H9 (cell line): ENCODE results near the gene KCNA3. TPM values are rescaled to one million over a fixed set of nuclear protein-coding genes. Genes with fewer than 3 reads are reported as not detected.

Experiments used
- DNase-seq: peaks from one replicate; pipeline ENCODE4 v3.0.0-alpha.2; 2017
- H2AFZ ChIP-seq: one replicate; pipeline ENCODE4 v1.6.1; 2013; ENCODE audit warnings: mild to moderate bottlenecking, low read length, control low read depth, moderate library complexity
- H2AK5ac ChIP-seq: 2 replicates; pipeline ENCODE4 v1.6.1; 2013; ENCODE audit warnings: low read length, control low read depth, mixed read lengths; ENCODE audit not compliant: insufficient read length
- H2BK120ac ChIP-seq: one replicate; pipeline ENCODE4 v1.6.1; 2013; ENCODE audit warnings: low read depth, mild to moderate bottlenecking, low read length, control low read depth, inconsistent platforms; ENCODE audit not compliant: poor library complexity, severe bottlenecking
- H2BK12ac ChIP-seq: 2 replicates; pipeline ENCODE4 v1.6.1; 2013; ENCODE audit warnings: low read length, control low read depth, mixed read lengths, low read depth; ENCODE audit not compliant: insufficient read length
- H2BK15ac ChIP-seq: 2 replicates; pipeline ENCODE4 v1.6.1; 2013; ENCODE audit warnings: low read depth, low read length, control low read depth
- H2BK20ac ChIP-seq: one replicate; pipeline ENCODE4 v1.6.1; 2013; ENCODE audit warnings: low read depth, mild to moderate bottlenecking, low read length, control low read depth, inconsistent platforms; ENCODE audit not compliant: poor library complexity, severe bottlenecking
- H2BK5ac ChIP-seq: 2 replicates; pipeline ENCODE4 v1.6.1; 2013; ENCODE audit warnings: low read length, control low read depth, mixed read lengths; ENCODE audit not compliant: insufficient read length
- H3K14ac ChIP-seq: 2 replicates; pipeline ENCODE4 v1.6.1; 2013; ENCODE audit warnings: low read length, control low read depth; ENCODE audit not compliant: insufficient read depth
- H3K18ac ChIP-seq: 2 replicates; pipeline ENCODE4 v1.6.1; 2013; ENCODE audit warnings: low read depth, mild to moderate bottlenecking, mixed read lengths, low read length, control low read depth; ENCODE audit not compliant: insufficient read length
- H3K23ac ChIP-seq: 2 replicates; pipeline ENCODE4 v1.6.1; 2013; ENCODE audit warnings: low read length, control low read depth, mixed read lengths, low read depth; ENCODE audit not compliant: insufficient read length
- H3K23me2 ChIP-seq: 2 replicates; pipeline ENCODE4 v1.6.1; 2013; ENCODE audit warnings: low read depth, mild to moderate bottlenecking, mixed read lengths, low read length, control low read depth; ENCODE audit not compliant: insufficient read length, poor library complexity, severe bottlenecking
- H3K27ac ChIP-seq: 2 replicates; pipeline ENCODE4 v1.5.1; 2013; ENCODE audit warnings: low read length, control low read depth, mixed read lengths, low read depth; ENCODE audit not compliant: insufficient read length
- H3K27me3 ChIP-seq: 2 replicates; pipeline ENCODE4 v1.6.1; 2013; ENCODE audit warnings: low read length, control low read depth, inconsistent platforms; ENCODE audit not compliant: insufficient read depth
- H3K4ac ChIP-seq: 2 replicates; pipeline ENCODE4 v1.6.1; 2013; ENCODE audit warnings: low read depth, mild to moderate bottlenecking, control low read depth, inconsistent platforms, low read length, moderate library complexity
- H3K4me1 ChIP-seq: 2 replicates; pipeline ENCODE4 v1.6.1; 2013; ENCODE audit warnings: low read length, control low read depth, inconsistent platforms; ENCODE audit not compliant: insufficient read depth
- H3K4me2 ChIP-seq: 2 replicates; pipeline ENCODE4 v1.6.1; 2013; ENCODE audit warnings: low read length, control low read depth, mixed read lengths; ENCODE audit not compliant: insufficient read length, insufficient read depth
- H3K56ac ChIP-seq: 2 replicates; pipeline ENCODE4 v1.6.1; 2013; ENCODE audit warnings: low read depth, mild to moderate bottlenecking, mixed read lengths, low read length, control low read depth; ENCODE audit not compliant: insufficient read length
- H3K79me1 ChIP-seq: 2 replicates; pipeline ENCODE4 v1.6.1; 2013; ENCODE audit warnings: low read depth, mild to moderate bottlenecking, moderate library complexity, low read length, control low read depth, inconsistent platforms; ENCODE audit not compliant: insufficient read depth, poor library complexity, severe bottlenecking
- H3K79me2 ChIP-seq: 2 replicates; pipeline ENCODE4 v1.6.1; 2013; ENCODE audit warnings: low read length, control low read depth, inconsistent platforms; ENCODE audit not compliant: insufficient read depth
- H3K9ac ChIP-seq: 2 replicates; pipeline ENCODE4 v1.6.1; 2013; ENCODE audit warnings: low read length, control low read depth, mixed read lengths; ENCODE audit not compliant: insufficient read length; ENCODE audit errors: extremely low read depth
- H3K9me3 ChIP-seq: one replicate; pipeline ENCODE4 v1.6.1; 2013; ENCODE audit warnings: low read depth, low read length, inconsistent platforms; ENCODE audit not compliant: control insufficient read depth
- H3T11ph ChIP-seq: one replicate; pipeline ENCODE4 v1.6.1; 2013; ENCODE audit warnings: mild to moderate bottlenecking, low read length, control low read depth, inconsistent platforms
- H4K20me1 ChIP-seq: one replicate; pipeline ENCODE4 v1.6.1; 2013; ENCODE audit not compliant: control insufficient read depth, insufficient read length, insufficient read depth
- H4K5ac ChIP-seq: 2 replicates; pipeline ENCODE4 v1.6.1; 2013; ENCODE audit warnings: low read depth, mild to moderate bottlenecking, mixed read lengths, low read length, control low read depth; ENCODE audit not compliant: insufficient read length
- H4K8ac ChIP-seq: replicated peaks from 2 replicates; pipeline ENCODE4 v1.6.1; 2013; ENCODE audit warnings: low read length, control low read depth, mixed read lengths, low read depth; ENCODE audit not compliant: insufficient read length
- H4K91ac ChIP-seq: 2 replicates; pipeline ENCODE4 v1.6.1; 2013; ENCODE audit warnings: low read depth, mild to moderate bottlenecking, moderate library complexity, mixed read lengths, low read length, control low read depth; ENCODE audit not compliant: insufficient read length
- H3K27ac Mint-ChIP-seq, 3 experiments: 2 replicates in 2 of 3; 3 replicates in 1 of 3; pipeline ENCODE4 v1.8.0; 2020 to 2021; ENCODE audit warnings: mixed read lengths in 3 of 3, mild to moderate bottlenecking in 1 of 3, moderate library complexity in 1 of 3
- H3K27me3 Mint-ChIP-seq: 2 replicates; pipeline ENCODE4 v1.8.0; 2021; ENCODE audit warnings: low read depth, mild to moderate bottlenecking, moderate library complexity, mixed read lengths
- H3K36me3 Mint-ChIP-seq, 3 experiments: 2 replicates in 2 of 3; 3 replicates in 1 of 3; pipeline ENCODE4 v1.8.0; 2020 to 2021; ENCODE audit warnings: low read depth in 3 of 3, mixed read lengths in 3 of 3; ENCODE audit not compliant: insufficient read depth in 1 of 3
- H3K4me1 Mint-ChIP-seq, 2 experiments: 2 replicates each; pipeline ENCODE4 v1.8.0; 2020; ENCODE audit warnings: mixed read lengths in 2 of 2
- H3K4me3 Mint-ChIP-seq, 2 experiments: 2 replicates in 1 of 2; 3 replicates in 1 of 2; pipeline ENCODE4 v1.8.0; 2020 to 2021; ENCODE audit warnings: mild to moderate bottlenecking in 2 of 2, mixed read lengths in 2 of 2, moderate library complexity in 1 of 2
- H3K9me3 Mint-ChIP-seq, 2 experiments: 2 replicates in 1 of 2; 3 replicates in 1 of 2; pipeline ENCODE4 v1.8.0; 2020; ENCODE audit warnings: mild to moderate bottlenecking in 2 of 2, mixed read lengths in 2 of 2, moderate library complexity in 1 of 2
- WGBS: extraction: QIAGEN DNeasy Blood & Tissue Kit; methylation state at CpG from one replicate; pipeline ENCODE4 v1.1.7; 2013; ENCODE audit warnings: missing lambda C conversion rate, low lambda C conversion rate, mixed read lengths; ENCODE audit not compliant: insufficient read length; ENCODE audit errors: extremely low coverage; 5-methylcytosine and 5-hydroxymethylcytosine counted together
- total RNA-seq: library from RNA; stranded (reverse); gene quantifications from 2 replicates; pipeline ENCODE4 v1.2.1, GENCODE V29; 2021
- TF ChIP-seq, protein P1 (sequence below): fragments of 200-600 bp; sonication (generic); conservative IDR thresholded peaks from 3 replicates; pipeline ENCODE4 v1.8.0; 2021; ENCODE audit warnings: antibody characterized with exemption, mild to moderate bottlenecking

Gene KCNA3
- total RNA-seq, 1 experiment from 2014 or later, result 0.92 TPM

- H3T11ph ChIP-seq, result no peak overlapping the region
Measured at GRCh38 chr1:110708974-110709440, 34.3 kb upstream of the KCNA3 start.

More at GRCh38 chr1:110708974-110709440, 34.3 kb upstream of the KCNA3 start:
- DNase-seq, result no peak
- no peak overlapping the region for H2AFZ ChIP-seq
- no peak overlapping the region for H2BK5ac ChIP-seq
- H3K4me2 ChIP-seq, result no peak overlapping the region
- no peak overlapping the region for H4K8ac ChIP-seq
- no peaks in the 10 kb centered on the region for H4K20me1 ChIP-seq
- Mint-ChIP-seq H3K36me3 (no peaks in the 10 kb centered on the region; a peak in 1 of 7 replicates), H3K27me3 (peaks cover 5% of the 10 kb centered on the region; the same call in 1 of the 2 replicates), H3K27ac (no peak overlapping the region), H3K9me3 (peaks cover 0 to 2% of the 10 kb centered on the region in 2 experiments; a peak in 1 of 5 replicates), H3K4me1 (peaks cover 17 to 19% of the 10 kb centered on the region in 2 experiments), H3K4me3 (no peak overlapping the region)
- H2BK120ac ChIP-seq, result no peak overlapping the region
- no peak overlapping the region for H3K14ac ChIP-seq
- no peak overlapping the region for H2BK15ac ChIP-seq
- no peaks in the 10 kb centered on the region for H3K79me1 ChIP-seq
- H3K9ac ChIP-seq, result no peak overlapping the region
- H4K5ac ChIP-seq, result no peak overlapping the region
- H3K79me2 ChIP-seq, result no peaks in the 10 kb centered on the region; the same call in 1 of the 2 replicates
- no peak overlapping the region for H4K91ac ChIP-seq
- no peak overlapping the region for H2BK12ac ChIP-seq
- no peaks in the 10 kb centered on the region for H3K27me3 ChIP-seq
- no peak overlapping the region for H2BK20ac ChIP-seq
- no CpG with 5 or more reads among the region's 1 CpG for WGBS
- H3K23ac ChIP-seq, result no peak overlapping the region
- no peaks in the 10 kb centered on the region for H3K9me3 ChIP-seq
- TF ChIP-seq, protein P1, sequence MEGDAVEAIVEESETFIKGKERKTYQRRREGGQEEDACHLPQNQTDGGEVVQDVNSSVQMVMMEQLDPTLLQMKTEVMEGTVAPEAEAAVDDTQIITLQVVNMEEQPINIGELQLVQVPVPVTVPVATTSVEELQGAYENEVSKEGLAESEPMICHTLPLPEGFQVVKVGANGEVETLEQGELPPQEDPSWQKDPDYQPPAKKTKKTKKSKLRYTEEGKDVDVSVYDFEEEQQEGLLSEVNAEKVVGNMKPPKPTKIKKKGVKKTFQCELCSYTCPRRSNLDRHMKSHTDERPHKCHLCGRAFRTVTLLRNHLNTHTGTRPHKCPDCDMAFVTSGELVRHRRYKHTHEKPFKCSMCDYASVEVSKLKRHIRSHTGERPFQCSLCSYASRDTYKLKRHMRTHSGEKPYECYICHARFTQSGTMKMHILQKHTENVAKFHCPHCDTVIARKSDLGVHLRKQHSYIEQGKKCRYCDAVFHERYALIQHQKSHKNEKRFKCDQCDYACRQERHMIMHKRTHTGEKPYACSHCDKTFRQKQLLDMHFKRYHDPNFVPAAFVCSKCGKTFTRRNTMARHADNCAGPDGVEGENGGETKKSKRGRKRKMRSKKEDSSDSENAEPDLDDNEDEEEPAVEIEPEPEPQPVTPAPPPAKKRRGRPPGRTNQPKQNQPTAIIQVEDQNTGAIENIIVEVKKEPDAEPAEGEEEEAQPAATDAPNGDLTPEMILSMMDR, result no peak
- no peak overlapping the region for H3K18ac ChIP-seq
- H3K4ac ChIP-seq, result no peak overlapping the region
- no peak overlapping the region for H2AK5ac ChIP-seq
- H3K27ac ChIP-seq, result no peak overlapping the region
- H3K56ac ChIP-seq, result no peak overlapping the region
- no peaks in the 10 kb centered on the region for H3K23me2 ChIP-seq
- H3K4me1 ChIP-seq, result no peaks in the 10 kb centered on the region
